Gastrocnemius medialis (tissue), 4 donors: ENCODE data around the gene TMEM35A.

Experiments used
- CTCF ChIP-seq, 5 experiments: fragments of 450-650 bp in 3 of 5; fragments of 200-600 bp in 2 of 5; sonication (generic) in 2 of 5; IDR thresholded peaks in 4 of 5; conservative IDR thresholded peaks in 1 of 5; 1 replicate in 4 of 5; 2 replicates in 1 of 5; pipeline ENCODE4 v1.5.1; 2016 to 2019; ENCODE audit warnings: antibody characterized with exemption in 5 of 5, mild to moderate bottlenecking in 3 of 5, moderate library complexity in 3 of 5
- POLR2A ChIP-seq, 2 donors: fragments of 450-650 bp; IDR thresholded peaks; one replicate each; pipeline ENCODE4 v1.6.1; 2017; ENCODE audit warnings: antibody characterized with exemption in 2 of 2, mild to moderate bottlenecking in 2 of 2, moderate library complexity in 2 of 2

GRCh38 chrX:101080326-101081124 lies 1.8 kb downstream of the TMEM35A start:
- TF ChIP-seq CTCF (IDR thresholded peaks at IDR 0.05 in 4 of 5, conservative IDR thresholded peaks at IDR 0.05 in 1 of 5) (no peak), POLR2A (IDR thresholded peaks at IDR 0.05) (no peak)
